ENCODE data around the gene METTL25B. TPM values are rescaled to one million over a fixed set of nuclear protein-coding genes. Genes with fewer than 3 reads are reported as not detected.
A peak's percentile ranks its signal among the peaks of the same experiment; 100 is the strongest.

METTL25B gene
- total RNA-seq, 1 experiment from 2014 or later = 52.7 TPM

DNA sequence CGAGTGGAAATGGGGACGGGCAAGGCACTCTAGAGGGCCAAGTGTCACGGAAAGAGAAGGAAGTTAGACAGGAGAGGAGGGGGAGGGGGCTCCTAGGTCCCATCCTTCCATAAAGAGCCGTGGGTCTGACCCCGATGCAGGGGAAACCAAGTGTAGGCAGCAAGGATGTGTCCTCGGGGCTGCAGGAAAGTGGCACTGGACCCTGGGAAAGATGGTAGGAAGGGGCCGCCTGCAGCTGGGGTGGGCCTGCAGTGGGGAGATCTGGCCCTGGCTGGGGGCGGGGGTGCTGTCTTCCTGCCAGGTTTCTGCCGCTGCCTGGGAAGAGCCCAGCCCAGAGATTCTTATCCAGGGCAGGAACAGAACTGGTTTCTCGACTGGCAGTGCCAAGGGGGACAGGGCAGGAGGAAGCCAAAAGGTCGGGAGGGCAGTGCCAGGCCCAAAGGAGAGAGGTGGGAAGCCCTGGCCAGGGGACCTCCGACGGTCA lies 35.8 kb upstream of the METTL25B start:
- Mint-ChIP-seq H3K4me3 (ENCODE audit: low read depth, unreplicated experiment) (peak overlapping the region; percentile 39), H3K27me3 (ENCODE audit: unreplicated experiment) (no peaks in the 10 kb centered on the region), H3K4me1 (ENCODE audit: low read depth, unreplicated experiment) (peaks cover 44% of the 10 kb centered on the region), H3K9me3 (ENCODE audit: low read depth, unreplicated experiment) (no peaks in the 10 kb centered on the region), H3K27ac (ENCODE audit: unreplicated experiment) (peak overlapping the region; percentile 3), H3K36me3 (ENCODE audit: insufficient read depth, unreplicated experiment) (no peaks in the 10 kb centered on the region)
- CTCF ChIA-PET = interaction anchor here (1.1 to 7.2 kb wide), 4 partner anchors 9 to 35 kb away, joined by 3 to 199 read pairs (median 82); partner anchors contain the start of genes CRABP2, ISG20L2 and METTL25B
- DNase-seq = no peak
- intact Hi-C loops (cut with micrococcal nuclease; ENCODE audit: unreplicated experiment) = no loop called here
- BruUV-seq (replicated peaks) = no TSS peak
- no peak for TF ChIP-seq CTCF (IDR thresholded peaks at IDR 0.05; ENCODE audit: unreplicated experiment)

GRCh38 chr1:156692925-156693847 lies 35.1 kb upstream of the METTL25B start:
- BruUV-seq (replicated peaks) = no TSS peak
- no peak overlapping the region for H3K27ac Mint-ChIP-seq (ENCODE audit: unreplicated experiment)

DNA sequence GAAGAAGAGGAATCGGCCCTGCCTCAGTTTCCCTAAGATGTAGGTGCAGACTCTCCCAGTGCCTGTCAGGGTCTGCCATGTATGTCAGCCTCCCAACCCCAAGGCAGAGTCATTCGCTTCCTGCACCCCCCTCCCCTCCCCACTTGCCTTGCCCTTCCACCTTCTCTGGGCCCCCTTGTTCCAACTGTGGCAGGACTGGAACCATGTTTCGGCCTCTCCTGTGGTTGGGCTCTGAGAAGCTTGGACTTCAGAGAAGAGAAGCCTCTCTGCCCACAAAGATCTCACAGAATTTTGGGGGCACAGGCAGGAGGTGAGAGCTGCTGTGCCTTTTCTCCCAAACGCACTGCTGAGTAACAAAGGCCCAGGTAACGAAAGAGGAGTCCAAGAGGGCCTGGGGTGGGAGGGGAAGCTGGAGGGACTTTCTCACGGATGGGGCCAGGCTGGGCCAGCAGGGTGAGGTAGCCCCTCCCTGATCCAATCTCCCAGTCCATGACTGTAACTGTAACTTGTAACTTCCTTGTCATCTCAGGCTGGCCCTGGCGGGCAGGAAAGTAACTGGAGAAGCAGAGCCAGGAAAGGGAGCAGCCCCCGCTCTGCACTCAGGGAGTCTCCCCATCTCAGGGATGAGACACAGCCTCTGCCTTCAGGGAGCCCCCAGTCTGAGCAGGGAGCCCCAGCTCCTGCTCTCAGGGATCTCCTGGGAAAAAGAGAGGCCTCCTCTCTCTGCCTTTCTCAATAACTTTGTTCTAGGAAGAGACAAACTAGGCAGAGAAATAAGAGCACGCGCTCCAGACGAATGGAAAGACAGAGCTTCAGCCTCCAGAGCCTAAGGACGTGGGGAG lies 34.2 kb upstream of the METTL25B start:
- peak; percentile 69 for DNase-seq
- CTCF ChIA-PET = interaction anchor here (1.4 to 7.2 kb wide), 3 partner anchors 13 to 166 kb away, joined by 3 to 130 read pairs (median 8); partner anchors contain the start of gene CRABP2
- no TSS peak for BruUV-seq (replicated peaks)
- no peaks in the 10 kb centered on the region for H3K27me3 Mint-ChIP-seq (ENCODE audit: unreplicated experiment)
- H3K4me1 Mint-ChIP-seq (ENCODE audit: low read depth, unreplicated experiment) = peaks cover 44% of the 10 kb centered on the region
- H3K9me3 Mint-ChIP-seq (ENCODE audit: low read depth, unreplicated experiment) = no peaks in the 10 kb centered on the region
- H3K36me3 Mint-ChIP-seq (ENCODE audit: insufficient read depth, unreplicated experiment) = peaks cover 5% of the 10 kb centered on the region
- intact Hi-C loops (cut with micrococcal nuclease; ENCODE audit: unreplicated experiment) = loop anchor here (1.0 kb wide), 1 partner anchor 32 kb away; no protein-coding TSS in a partner anchor
- H3K4me3 Mint-ChIP-seq (ENCODE audit: low read depth, unreplicated experiment) = peak overlapping the region; percentile 39
- no peak overlapping the region for H3K27ac Mint-ChIP-seq (ENCODE audit: unreplicated experiment)
- no peak for TF ChIP-seq CTCF (IDR thresholded peaks at IDR 0.05; ENCODE audit: unreplicated experiment)

More at GRCh38 chr1:156692925-156693847, 35.1 kb upstream of the METTL25B start:
- CTCF ChIA-PET = interaction anchor here (0.6 to 7.2 kb wide), 4 partner anchors 14 to 167 kb away, joined by 3 to 130 read pairs (median 6); partner anchors contain the start of gene CRABP2
- Mint-ChIP-seq H3K4me1 (ENCODE audit: low read depth, unreplicated experiment) (peaks cover 44% of the 10 kb centered on the region), H3K36me3 (ENCODE audit: insufficient read depth, unreplicated experiment) (no peaks in the 10 kb centered on the region), H3K9me3 (ENCODE audit: low read depth, unreplicated experiment) (no peaks in the 10 kb centered on the region), H3K27me3 (ENCODE audit: unreplicated experiment) (no peaks in the 10 kb centered on the region), H3K4me3 (ENCODE audit: low read depth, unreplicated experiment) (peak overlapping the region; percentile 39)
- DNase-seq = peak; percentile 73
- no peak for TF ChIP-seq CTCF (IDR thresholded peaks at IDR 0.05; ENCODE audit: unreplicated experiment)
- intact Hi-C loops (cut with micrococcal nuclease; ENCODE audit: unreplicated experiment) = loop anchor here (1.0 kb wide), 1 partner anchor 33 kb away; no protein-coding TSS in a partner anchor

- Mint-ChIP-seq H3K27ac (ENCODE audit: unreplicated experiment) (no peak overlapping the region), H3K27me3 (ENCODE audit: unreplicated experiment) (no peaks in the 10 kb centered on the region), H3K4me1 (ENCODE audit: low read depth, unreplicated experiment) (peaks cover 39% of the 10 kb centered on the region), H3K9me3 (ENCODE audit: low read depth, unreplicated experiment) (no peaks in the 10 kb centered on the region), H3K36me3 (ENCODE audit: insufficient read depth, unreplicated experiment) (peaks cover 5% of the 10 kb centered on the region), H3K4me3 (ENCODE audit: low read depth, unreplicated experiment) (no peak overlapping the region)
- CTCF ChIA-PET = interaction anchor here (0.6 to 7.2 kb wide), 4 partner anchors 12 to 165 kb away, joined by 3 to 130 read pairs (median 6); partner anchors contain the start of gene CRABP2
- DNase-seq = no peak
- intact Hi-C loops (cut with micrococcal nuclease; ENCODE audit: unreplicated experiment) = no loop called here
- TF ChIP-seq CTCF (IDR thresholded peaks at IDR 0.05; ENCODE audit: unreplicated experiment) = no peak
- no TSS peak for BruUV-seq (replicated peaks)
Observed at GRCh38 chr1:156694690-156694962, 33.6 kb upstream of the METTL25B start.

Measured in Calu3 (cell line).